Right ventricle myocardium superior (tissue), 1 donor: ENCODE results near the gene CARD6. TPM values are rescaled to one million over a fixed set of nuclear protein-coding genes. Genes with fewer than 3 reads are reported as not detected.
A peak's percentile ranks its signal among the peaks of the same experiment; 100 is the strongest.
"Not testable (repeated sequence)": the region's sequence is repeated elsewhere in the genome, so short reads cannot be mapped to it uniquely, and the experiment has no call there.

ENCODE experiments used
- ATAC-seq: fragments of 200-7000 bp; cut with Tn5 transposase; one replicate; pipeline ENCODE4 v1.9.1; 2020; ENCODE audit warnings: mild to moderate bottlenecking; ENCODE audit not compliant: poor library complexity
- DNase-seq: peaks from one replicate; pipeline ENCODE4 v3.0.0-alpha.2; 2020
- intact Hi-C: fragments of 100-400 bp; cut with DNase I; formaldehyde crosslinking; loops from one replicate; pipeline ENCODE4 v1.11.2; 2022
- total RNA-seq: library from RNA; stranded (reverse); fragmentation: NEBNext Ultra II Directional; extraction: Animal tissue kit (Norgen Biotek cat#: 25700); gene quantifications from one replicate; pipeline ENCODE4 v1.2.1, GENCODE V29; 2021
- donor health status: DM: no; HTN: yes; CAD: no; lungs with severe emphysema.

The CARD6 gene
- total RNA-seq, 1 donor from 2014 or later: 5.3 TPM

GRCh38 chr5:40860711-40861110 is 19.5 kb downstream of the CARD6 start:
- ATAC-seq (no peak), DNase-seq (no peak)
- intact Hi-C loops: no loop called here

GRCh38 chr5:40865004-40865403 is 23.8 kb downstream of the CARD6 start:
- ATAC-seq, intact Hi-C loops, DNase-seq: not testable (repeated sequence)

GRCh38 chr5:40866844-40867243 is 25.7 kb downstream of the CARD6 start:
- intact Hi-C loops: no loop called here
- no peak for DNase-seq
- no peak for ATAC-seq

GRCh38 chr5:40869384-40869783 is 28.2 kb downstream of the CARD6 start:
- DNase-seq (no peak), ATAC-seq (no peak)
- intact Hi-C loops: no loop called here

- DNase-seq (no peak), ATAC-seq (no peak)
- intact Hi-C loops: loop anchor here (10.0 kb wide), 1 partner anchor 116 kb away; the partner anchor contains the start of gene TTC33
These were observed 30.0 kb downstream of the CARD6 start for GRCh38 chr5:40871177-40871576.

- ATAC-seq, DNase-seq: not testable (repeated sequence)
- intact Hi-C loops: loop anchor here (10.0 kb wide), 1 partner anchor 117 kb away; the partner anchor contains the start of gene TTC33
These were observed 31.1 kb downstream of the CARD6 start for GRCh38 chr5:40872253-40872652.

GRCh38 chr5:40873286-40873880 is 32.2 kb downstream of the CARD6 start:
- intact Hi-C loops: loop anchor here (10.0 kb wide), 1 partner anchor 119 kb away; the partner anchor contains the start of gene TTC33
- ATAC-seq (no peak), DNase-seq (no peak)

GRCh38 chr5:40875958-40876357 is 34.8 kb downstream of the CARD6 start:
- ATAC-seq (no peak), DNase-seq (no peak)
- intact Hi-C loops: loop anchor here (10.0 kb wide), 1 partner anchor 121 kb away; the partner anchor contains the start of gene TTC33

GRCh38 chr5:40877371-40877988 is 36.3 kb downstream of the CARD6 start:
- DNase-seq: no peak
- ATAC-seq: no peak
- intact Hi-C loops: loop anchor here (10.0 kb wide), 1 partner anchor 123 kb away; the partner anchor contains the start of gene TTC33

GRCh38 chr5:40879163-40879942 is 38.2 kb downstream of the CARD6 start:
- ATAC-seq: peak; percentile 57

GRCh38 chr5:40882291-40882690 is 41.1 kb downstream of the CARD6 start:
- intact Hi-C loops: no loop called here
- ATAC-seq: no peak
- no peak for DNase-seq

More at GRCh38 chr5:40879163-40879942, 38.2 kb downstream of the CARD6 start:
- no peak for DNase-seq
- intact Hi-C loops: loop anchor here (10.0 kb wide), 1 partner anchor 125 kb away; the partner anchor contains the start of gene TTC33

GRCh38 chr5:40883051-40883450 is 41.9 kb downstream of the CARD6 start:
- intact Hi-C loops, DNase-seq, ATAC-seq: not testable (repeated sequence)

GRCh38 chr5:40895440-40896425 is 54.6 kb downstream of the CARD6 start:
- DNase-seq, intact Hi-C loops, ATAC-seq: not testable (repeated sequence)

- DNase-seq (peak; percentile 56), ATAC-seq (peak; percentile 95)
- intact Hi-C loops: loop anchor here (10.0 kb wide), 4 partner anchors 210 to 940 kb away; no protein-coding TSS in a partner anchor
These were observed 63.2 kb downstream of the CARD6 start for GRCh38 chr5:40904205-40904993.

- DNase-seq (no peak), ATAC-seq (no peak)
- intact Hi-C loops: loop anchor here (10.0 kb wide), 4 partner anchors 210 to 940 kb away; no protein-coding TSS in a partner anchor
These were observed 63.8 kb downstream of the CARD6 start for GRCh38 chr5:40904994-40905306.

- intact Hi-C loops: loop anchor here (10.0 kb wide), 4 partner anchors 208 to 938 kb away; no protein-coding TSS in a partner anchor
- DNase-seq (no peak), ATAC-seq (no peak)
These were observed 65.2 kb downstream of the CARD6 start for GRCh38 chr5:40906351-40906751.

GRCh38 chr5:40909264-40909663 is 68.1 kb downstream of the CARD6 start, which contains the start of gene C7:
C7 (plus strand) TSS chr5:40909497; CDS start chr5:40909611, 114 bp downstream.
- ATAC-seq (peak; percentile 62), DNase-seq (no peak)
- intact Hi-C loops: loop anchor here (10.0 kb wide), 4 partner anchors 206 to 936 kb away; no protein-coding TSS in a partner anchor
